Measurements from ENCODE around the gene SPNS1.

- TF ChIP-seq, protein P1, sequence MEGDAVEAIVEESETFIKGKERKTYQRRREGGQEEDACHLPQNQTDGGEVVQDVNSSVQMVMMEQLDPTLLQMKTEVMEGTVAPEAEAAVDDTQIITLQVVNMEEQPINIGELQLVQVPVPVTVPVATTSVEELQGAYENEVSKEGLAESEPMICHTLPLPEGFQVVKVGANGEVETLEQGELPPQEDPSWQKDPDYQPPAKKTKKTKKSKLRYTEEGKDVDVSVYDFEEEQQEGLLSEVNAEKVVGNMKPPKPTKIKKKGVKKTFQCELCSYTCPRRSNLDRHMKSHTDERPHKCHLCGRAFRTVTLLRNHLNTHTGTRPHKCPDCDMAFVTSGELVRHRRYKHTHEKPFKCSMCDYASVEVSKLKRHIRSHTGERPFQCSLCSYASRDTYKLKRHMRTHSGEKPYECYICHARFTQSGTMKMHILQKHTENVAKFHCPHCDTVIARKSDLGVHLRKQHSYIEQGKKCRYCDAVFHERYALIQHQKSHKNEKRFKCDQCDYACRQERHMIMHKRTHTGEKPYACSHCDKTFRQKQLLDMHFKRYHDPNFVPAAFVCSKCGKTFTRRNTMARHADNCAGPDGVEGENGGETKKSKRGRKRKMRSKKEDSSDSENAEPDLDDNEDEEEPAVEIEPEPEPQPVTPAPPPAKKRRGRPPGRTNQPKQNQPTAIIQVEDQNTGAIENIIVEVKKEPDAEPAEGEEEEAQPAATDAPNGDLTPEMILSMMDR (IDR thresholded peaks at IDR 0.05; ENCODE audit: low read depth, low read length) = no peak
- no peak for TF ChIP-seq EZH2phosphoT487 (IDR thresholded peaks at IDR 0.05; ENCODE audit: low read depth)
Measured at GRCh38 chr16:28927815-28928214, 46.8 kb upstream of the SPNS1 start.
